GM18502 (cell line): Measurements from ENCODE around the gene LRRC32.
"Not testable (repeated sequence)": the region's sequence is repeated elsewhere in the genome, so short reads cannot be mapped to it uniquely, and the experiment has no call there.

Experiments used
- ATAC-seq: cut with Tn5 transposase; IDR thresholded peaks from one replicate; pipeline ENCODE4 v1.9.1; 2021; ENCODE audit warnings: mild to moderate bottlenecking; ENCODE audit not compliant: unreplicated experiment, poor library complexity

Gene LRRC32

GRCh38 chr11:76619801-76620200 lies 50.7 kb downstream of the LRRC32 start:
- ATAC-seq: not testable (repeated sequence)

GRCh38 chr11:76617553-76618265 lies 52.8 kb downstream of the LRRC32 start:
- ATAC-seq: no peak

- no peak for ATAC-seq
Observed at GRCh38 chr11:76616676-76617552, 53.6 kb downstream of the LRRC32 start.

- ATAC-seq: no peak
Observed at GRCh38 chr11:76615950-76616349, 54.6 kb downstream of the LRRC32 start.

GRCh38 chr11:76614471-76615179 lies 55.9 kb downstream of the LRRC32 start:
- no peak for ATAC-seq

GRCh38 chr11:76613901-76614300 lies 56.6 kb downstream of the LRRC32 start:
- ATAC-seq: no peak

- ATAC-seq: no peak
Observed at GRCh38 chr11:76612226-76612625, 58.3 kb downstream of the LRRC32 start.

GRCh38 chr11:76610871-76611475 lies 59.6 kb downstream of the LRRC32 start:
- no peak for ATAC-seq

- no peak for ATAC-seq
Observed at GRCh38 chr11:76610371-76610770, 60.2 kb downstream of the LRRC32 start.

GRCh38 chr11:76609736-76610370 lies 60.7 kb downstream of the LRRC32 start:
- no peak for ATAC-seq

GRCh38 chr11:76608879-76609460 lies 61.6 kb downstream of the LRRC32 start:
- ATAC-seq: not testable (repeated sequence)

GRCh38 chr11:76608228-76608627 lies 62.3 kb downstream of the LRRC32 start:
- not testable (repeated sequence) for ATAC-seq
